Measurements from ENCODE around the gene ARFGAP1. TPM values are rescaled to one million over a fixed set of nuclear protein-coding genes. Genes with fewer than 3 reads are reported as not detected.
A peak's percentile ranks its signal among the peaks of the same experiment; 100 is the strongest.

The ARFGAP1 gene
- 44.7 TPM for total RNA-seq

GRCh38 chr20:63272105-63273058 lies at the start of gene ARFGAP1:
Gene ARFGAP1, plus strand, starts transcription at chr20:63272813. Its CDS starts 2,768 bp downstream, at chr20:63275581.
- Histone ChIP-seq H3K36me3 (peaks cover 0 to 14% of the 10 kb centered on the region in 2 donors), H3K4me1 (peaks cover 27% of the 10 kb centered on the region), H3K27ac (peak within 1 kb of the TSS; percentile 53), H3K4me3 (peak within 1 kb of the TSS; percentile 87 to 97), H3K27me3 (no peaks in the 10 kb centered on the region), H3K9me3 (no peaks in the 10 kb centered on the region)
- TF ChIP-seq POLR2A (IDR thresholded peaks at IDR 0.05), result peak in 1 of 2 donors; percentile 29
- no peak for TF ChIP-seq CTCF (IDR thresholded peaks at IDR 0.05)
- peak; percentile 46 to 69 for TF ChIP-seq POLR2AphosphoS5 (IDR thresholded peaks at IDR 0.05; ENCODE audit: insufficient read depth in 1 of 2, low read depth in 1 of 2)
- no peak for DNase-seq (ENCODE audit: extremely low spot score in 2 of 2)
- intact Hi-C loops (cut with DNase I), result no loop called here

- Histone ChIP-seq H3K27ac (no peak overlapping the region), H3K9me3 (no peaks in the 10 kb centered on the region), H3K36me3 (no peaks in the 10 kb centered on the region), H3K27me3 (no peaks in the 10 kb centered on the region), H3K4me3 (no peak overlapping the region), H3K4me1 (no peaks in the 10 kb centered on the region)
- DNase-seq (ENCODE audit: extremely low spot score in 2 of 2), result no peak
- intact Hi-C loops (cut with DNase I), result no loop called here
- TF ChIP-seq CTCF (IDR thresholded peaks at IDR 0.05) (peak; percentile 9 to 42 (median 35)), POLR2A (IDR thresholded peaks at IDR 0.05) (no peak)
Measured at GRCh38 chr20:63223121-63223825, 49.3 kb upstream of the ARFGAP1 start.

GRCh38 chr20:63223826-63224207 lies 48.8 kb upstream of the ARFGAP1 start:
- Histone ChIP-seq H3K4me1 (no peaks in the 10 kb centered on the region), H3K27ac (no peak overlapping the region), H3K36me3 (no peaks in the 10 kb centered on the region), H3K9me3 (no peaks in the 10 kb centered on the region), H3K27me3 (no peaks in the 10 kb centered on the region), H3K4me3 (no peak overlapping the region)
- intact Hi-C loops (cut with DNase I), result no loop called here
- TF ChIP-seq POLR2A (IDR thresholded peaks at IDR 0.05) (no peak), CTCF (IDR thresholded peaks at IDR 0.05) (no peak), POLR2AphosphoS5 (IDR thresholded peaks at IDR 0.05; ENCODE audit: insufficient read depth in 1 of 2, low read depth in 1 of 2) (no peak)
- DNase-seq (ENCODE audit: extremely low spot score in 2 of 2), result no peak

- TF ChIP-seq CTCF (IDR thresholded peaks at IDR 0.05) (no peak), POLR2A (IDR thresholded peaks at IDR 0.05) (no peak), POLR2AphosphoS5 (IDR thresholded peaks at IDR 0.05; ENCODE audit: insufficient read depth in 1 of 2, low read depth in 1 of 2) (no peak)
- Histone ChIP-seq H3K4me1 (no peaks in the 10 kb centered on the region), H3K4me3 (no peak overlapping the region), H3K27me3 (no peaks in the 10 kb centered on the region), H3K36me3 (no peaks in the 10 kb centered on the region), H3K9me3 (no peaks in the 10 kb centered on the region), H3K27ac (no peak overlapping the region)
- no peak for DNase-seq (ENCODE audit: extremely low spot score in 2 of 2)
- intact Hi-C loops (cut with DNase I), result no loop called here
Measured at GRCh38 chr20:63224412-63225081, 48.1 kb upstream of the ARFGAP1 start.

Data from vagina (tissue), 2 donors.